ENCODE data around the gene CKS2.
"Not testable (repeated sequence)": the region's sequence is repeated elsewhere in the genome, so short reads cannot be mapped to it uniquely, and the experiment has no call there.

CKS2 gene

GRCh38 chr9:89339807-89340206, 28.8 kb downstream of the CKS2 start:
- no peak overlapping the region for H3K4me3 ChIP-seq (ENCODE audit: low read depth, low read length)
- TF ChIP-seq CTCF (IDR thresholded peaks at IDR 0.05; ENCODE audit: low read depth, low read length, missing control alignments), result no peak
- no peak for DNase-seq (ENCODE audit: low read depth)
- in situ Hi-C loops (cut with HindIII; ENCODE audit: low sequenced_read_pairs), result loop anchor here (10.0 kb wide), 1 partner anchor 155 kb away; the partner anchor contains the start of gene SEMA4D

GRCh38 chr9:89340332-89340731, 29.3 kb downstream of the CKS2 start:
- in situ Hi-C loops (cut with HindIII; ENCODE audit: low sequenced_read_pairs), result no loop called here
- no peak for DNase-seq (ENCODE audit: low read depth)
- no peak overlapping the region for H3K4me3 ChIP-seq (ENCODE audit: low read depth, low read length)
- TF ChIP-seq CTCF (IDR thresholded peaks at IDR 0.05; ENCODE audit: low read depth, low read length, missing control alignments), result no peak

GRCh38 chr9:89342213-89342612, 31.2 kb downstream of the CKS2 start:
- no peak for TF ChIP-seq CTCF (IDR thresholded peaks at IDR 0.05; ENCODE audit: low read depth, low read length, missing control alignments)
- no peak overlapping the region for H3K4me3 ChIP-seq (ENCODE audit: low read depth, low read length)
- in situ Hi-C loops (cut with HindIII; ENCODE audit: low sequenced_read_pairs), result no loop called here
- no peak for DNase-seq (ENCODE audit: low read depth)

GRCh38 chr9:89342948-89343347, 32.0 kb downstream of the CKS2 start:
- no peak for DNase-seq (ENCODE audit: low read depth)
- no peak overlapping the region for H3K4me3 ChIP-seq (ENCODE audit: low read depth, low read length)
- TF ChIP-seq CTCF (IDR thresholded peaks at IDR 0.05; ENCODE audit: low read depth, low read length, missing control alignments), result no peak
- in situ Hi-C loops (cut with HindIII; ENCODE audit: low sequenced_read_pairs), result no loop called here

- DNase-seq (ENCODE audit: low read depth); H3K4me3 ChIP-seq (ENCODE audit: low read depth, low read length); in situ Hi-C loops (cut with HindIII; ENCODE audit: low sequenced_read_pairs): not testable (repeated sequence)
These were observed 32.8 kb downstream of the CKS2 start for GRCh38 chr9:89343812-89344211.

- TF ChIP-seq CTCF (IDR thresholded peaks at IDR 0.05; ENCODE audit: low read depth, low read length, missing control alignments), result no peak
- DNase-seq (ENCODE audit: low read depth), result no peak
- in situ Hi-C loops (cut with HindIII; ENCODE audit: low sequenced_read_pairs), result no loop called here
- no peak overlapping the region for H3K4me3 ChIP-seq (ENCODE audit: low read depth, low read length)
These were observed 34.5 kb downstream of the CKS2 start for GRCh38 chr9:89345476-89345875.

- TF ChIP-seq CTCF (IDR thresholded peaks at IDR 0.05; ENCODE audit: low read depth, low read length, missing control alignments), result no peak
- DNase-seq (ENCODE audit: low read depth), result no peak
- in situ Hi-C loops (cut with HindIII; ENCODE audit: low sequenced_read_pairs), result no loop called here
- H3K4me3 ChIP-seq (ENCODE audit: low read depth, low read length), result no peak overlapping the region
These were observed 35.7 kb downstream of the CKS2 start for GRCh38 chr9:89346696-89347095.

Data from astrocyte of the cerebellum (primary cell).